HEK293 (cell line): Measurements from ENCODE around the gene SYNDIG1.
A peak's percentile ranks its signal among the peaks of the same experiment; 100 is the strongest.

ENCODE experiments used
- CTCF ChIA-PET: fragments of 350-600 bp; formaldehyde crosslinking; extraction: SDS; loops from one replicate; lab custom pipeline; 2021; ENCODE audit warnings: antibody characterized with exemption; lab: Yijun Ruan, JAX
- POLR2A ChIA-PET: fragments of 300-600 bp; formaldehyde crosslinking; extraction: SDS; loops from one replicate; lab custom pipeline; 2020; ENCODE audit warnings: antibody characterized with exemption, inconsistent platforms; lab: Yijun Ruan, JAX
- H3K27ac ChIP-seq: fragments of 200-500 bp; sonication (Bioruptor generic); 2 replicates; pipeline ENCODE4 v1.5.1; 2014; ENCODE audit warnings: low read depth, low read length, control low read depth, inconsistent platforms; ENCODE audit errors: extremely low read depth
- H3K36me3 ChIP-seq, 2 experiments: fragments of 200-500 bp in 1 of 2; sonication (Bioruptor generic) in 1 of 2; 1 replicate in 1 of 2; 2 replicates in 1 of 2; pipeline ENCODE4 v1.5.1; 2014 to 2017; ENCODE audit warnings: inconsistent platforms in 2 of 2, low read length in 2 of 2; ENCODE audit not compliant: control insufficient read depth in 2 of 2, insufficient read depth in 1 of 2
- H3K4me1 ChIP-seq: fragments of 200-500 bp; sonication (Bioruptor generic); 2 replicates; pipeline ENCODE4 v1.5.1; 2014; ENCODE audit warnings: mild to moderate bottlenecking, low read length, inconsistent platforms; ENCODE audit not compliant: control insufficient read depth, insufficient read depth
- H3K4me3 ChIP-seq: 2 replicates; pipeline ENCODE4 v1.5.1; 2011; ENCODE audit warnings: low read depth, mild to moderate bottlenecking, control low read depth, low read length, moderate library complexity
- H3K9me3 ChIP-seq: fragments of 200-500 bp; sonication (Bioruptor generic); 2 replicates; pipeline ENCODE4 v1.5.1; 2014; ENCODE audit warnings: low read depth, low read length, inconsistent platforms; ENCODE audit not compliant: control insufficient read depth, insufficient read depth
- GLI4 ChIP-seq: fragments of 450-650 bp; formaldehyde crosslinking; IDR thresholded peaks from 2 replicates; pipeline ENCODE4 v1.5.1; 2016; ENCODE audit warnings: missing biosample characterization, missing genetic modification characterization
- GLIS1 ChIP-seq: fragments of 450-650 bp; formaldehyde crosslinking; IDR thresholded peaks from 2 replicates; pipeline ENCODE4 v1.5.1; 2016; ENCODE audit warnings: missing biosample characterization, missing genetic modification characterization
- HOXD13 ChIP-seq: sonication (generic); formaldehyde crosslinking; IDR thresholded peaks from 2 replicates; pipeline ENCODE4 v1.8.0; 2022; ENCODE audit warnings: missing genetic modification reagents, borderline replicate concordance
- MZF1 ChIP-seq: fragments of 450-650 bp; formaldehyde crosslinking; IDR thresholded peaks from 2 replicates; pipeline ENCODE4 v1.5.1; 2017; ENCODE audit warnings: missing biosample characterization, missing genetic modification characterization, borderline replicate concordance
- OVOL3 ChIP-seq: fragments of 450-650 bp; formaldehyde crosslinking; IDR thresholded peaks from 2 replicates; pipeline ENCODE4 v1.5.1; 2016; ENCODE audit warnings: missing biosample characterization, missing genetic modification characterization
- SCRT1 ChIP-seq: fragments of 450-650 bp; formaldehyde crosslinking; IDR thresholded peaks from 2 replicates; pipeline ENCODE4 v1.5.1; 2016; ENCODE audit warnings: missing biosample characterization, missing genetic modification characterization, borderline replicate concordance
- SCRT2 ChIP-seq: fragments of 450-650 bp; formaldehyde crosslinking; IDR thresholded peaks from 2 replicates; pipeline ENCODE4 v1.5.1; 2016; ENCODE audit warnings: missing biosample characterization, missing genetic modification characterization
- ZBTB7A ChIP-seq: fragments of 450-650 bp; formaldehyde crosslinking; IDR thresholded peaks from 2 replicates; pipeline ENCODE4 v1.5.1; 2016; ENCODE audit warnings: low read depth, missing biosample characterization, missing genetic modification characterization
- ZNF10 ChIP-seq: fragments of 450-650 bp; formaldehyde crosslinking; IDR thresholded peaks from 2 replicates; pipeline ENCODE4 v1.5.1; 2017; ENCODE audit warnings: missing biosample characterization, missing genetic modification characterization
- ZNF114 ChIP-seq: fragments of 450-650 bp; formaldehyde crosslinking; IDR thresholded peaks from 2 replicates; pipeline ENCODE4 v1.5.0; 2017; ENCODE audit warnings: missing biosample characterization, missing genetic modification characterization
- ZNF132 ChIP-seq: fragments of 450-650 bp; formaldehyde crosslinking; IDR thresholded peaks from 2 replicates; pipeline ENCODE4 v1.5.1; 2017; ENCODE audit warnings: missing biosample characterization, missing genetic modification characterization, borderline replicate concordance
- ZNF239 ChIP-seq: fragments of 450-650 bp; formaldehyde crosslinking; IDR thresholded peaks from 2 replicates; pipeline ENCODE4 v1.5.1; 2016; ENCODE audit warnings: missing biosample characterization, missing genetic modification characterization
- ZNF416 ChIP-seq: fragments of 450-650 bp; formaldehyde crosslinking; IDR thresholded peaks from 2 replicates; pipeline ENCODE4 v1.5.1; 2016; ENCODE audit warnings: missing biosample characterization, missing genetic modification characterization
- ZNF561 ChIP-seq: fragments of 450-650 bp; IDR thresholded peaks from 2 replicates; pipeline ENCODE4 v1.5.1; 2018; ENCODE audit warnings: missing biosample characterization, missing genetic modification characterization, borderline replicate concordance
- ZNF585B ChIP-seq: fragments of 450-650 bp; formaldehyde crosslinking; IDR thresholded peaks from 2 replicates; pipeline ENCODE4 v1.5.1; 2016; ENCODE audit warnings: missing biosample characterization, missing genetic modification characterization
- ZNF707 ChIP-seq: fragments of 450-650 bp; formaldehyde crosslinking; IDR thresholded peaks from 2 replicates; pipeline ENCODE4 v1.5.1; 2016; ENCODE audit warnings: missing biosample characterization, missing genetic modification characterization
- ZNF837 ChIP-seq: fragments of 450-650 bp; formaldehyde crosslinking; IDR thresholded peaks from 2 replicates; pipeline ENCODE4 v1.5.1; 2016; ENCODE audit warnings: missing biosample characterization, missing genetic modification characterization
- ZNF843 ChIP-seq: fragments of 450-650 bp; formaldehyde crosslinking; IDR thresholded peaks from 2 replicates; pipeline ENCODE4 v1.5.1; 2016; ENCODE audit warnings: missing biosample characterization, missing genetic modification characterization
- ZSCAN30 ChIP-seq: fragments of 450-650 bp; IDR thresholded peaks from 2 replicates; pipeline ENCODE4 v1.5.1; 2018; ENCODE audit warnings: missing biosample characterization, mild to moderate bottlenecking, missing genetic modification characterization, moderate library complexity
- TF ChIP-seq, protein P1 (sequence below): fragments of 450-650 bp; formaldehyde crosslinking; IDR thresholded peaks from 2 replicates; pipeline ENCODE4 v1.5.1; 2016; ENCODE audit warnings: missing biosample characterization, missing genetic modification characterization
- TF ChIP-seq, protein P2 (sequence below): fragments of 450-650 bp; formaldehyde crosslinking; IDR thresholded peaks from 2 replicates; pipeline ENCODE4 v1.5.1; 2017; ENCODE audit warnings: missing biosample characterization, missing genetic modification characterization

SYNDIG1 gene

GRCh38 chr20:24444526-24445190 is 24.8 kb upstream of the SYNDIG1 start (continued):
- TF ChIP-seq, protein P1, sequence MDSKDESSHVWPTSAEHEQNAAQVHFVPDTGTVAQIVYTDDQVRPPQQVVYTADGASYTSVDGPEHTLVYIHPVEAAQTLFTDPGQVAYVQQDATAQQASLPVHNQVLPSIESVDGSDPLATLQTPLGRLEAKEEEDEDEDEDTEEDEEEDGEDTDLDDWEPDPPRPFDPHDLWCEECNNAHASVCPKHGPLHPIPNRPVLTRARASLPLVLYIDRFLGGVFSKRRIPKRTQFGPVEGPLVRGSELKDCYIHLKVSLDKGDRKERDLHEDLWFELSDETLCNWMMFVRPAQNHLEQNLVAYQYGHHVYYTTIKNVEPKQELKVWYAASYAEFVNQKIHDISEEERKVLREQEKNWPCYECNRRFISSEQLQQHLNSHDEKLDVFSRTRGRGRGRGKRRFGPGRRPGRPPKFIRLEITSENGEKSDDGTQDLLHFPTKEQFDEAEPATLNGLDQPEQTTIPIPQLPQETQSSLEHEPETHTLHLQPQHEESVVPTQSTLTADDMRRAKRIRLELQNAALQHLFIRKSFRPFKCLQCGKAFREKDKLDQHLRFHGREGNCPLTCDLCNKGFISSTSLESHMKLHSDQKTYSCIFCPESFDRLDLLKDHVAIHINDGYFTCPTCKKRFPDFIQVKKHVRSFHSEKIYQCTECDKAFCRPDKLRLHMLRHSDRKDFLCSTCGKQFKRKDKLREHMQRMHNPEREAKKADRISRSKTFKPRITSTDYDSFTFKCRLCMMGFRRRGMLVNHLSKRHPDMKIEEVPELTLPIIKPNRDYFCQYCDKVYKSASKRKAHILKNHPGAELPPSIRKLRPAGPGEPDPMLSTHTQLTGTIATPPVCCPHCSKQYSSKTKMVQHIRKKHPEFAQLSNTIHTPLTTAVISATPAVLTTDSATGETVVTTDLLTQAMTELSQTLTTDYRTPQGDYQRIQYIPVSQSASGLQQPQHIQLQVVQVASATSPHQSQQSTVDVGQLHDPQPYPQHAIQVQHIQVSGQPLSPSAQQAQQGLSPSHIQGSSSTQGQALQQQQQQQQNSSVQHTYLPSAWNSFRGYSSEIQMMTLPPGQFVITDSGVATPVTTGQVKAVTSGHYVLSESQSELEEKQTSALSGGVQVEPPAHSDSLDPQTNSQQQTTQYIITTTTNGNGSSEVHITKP, result no peak
- TF ChIP-seq SCRT2 (tag by site-specific recombination) (peak; percentile 70), SCRT1 (0 out of 2 replicates have a peak, but pooled peaks have one; percentile 35)
- TF ChIP-seq, all 188 proteins: peak for 2

DNA sequence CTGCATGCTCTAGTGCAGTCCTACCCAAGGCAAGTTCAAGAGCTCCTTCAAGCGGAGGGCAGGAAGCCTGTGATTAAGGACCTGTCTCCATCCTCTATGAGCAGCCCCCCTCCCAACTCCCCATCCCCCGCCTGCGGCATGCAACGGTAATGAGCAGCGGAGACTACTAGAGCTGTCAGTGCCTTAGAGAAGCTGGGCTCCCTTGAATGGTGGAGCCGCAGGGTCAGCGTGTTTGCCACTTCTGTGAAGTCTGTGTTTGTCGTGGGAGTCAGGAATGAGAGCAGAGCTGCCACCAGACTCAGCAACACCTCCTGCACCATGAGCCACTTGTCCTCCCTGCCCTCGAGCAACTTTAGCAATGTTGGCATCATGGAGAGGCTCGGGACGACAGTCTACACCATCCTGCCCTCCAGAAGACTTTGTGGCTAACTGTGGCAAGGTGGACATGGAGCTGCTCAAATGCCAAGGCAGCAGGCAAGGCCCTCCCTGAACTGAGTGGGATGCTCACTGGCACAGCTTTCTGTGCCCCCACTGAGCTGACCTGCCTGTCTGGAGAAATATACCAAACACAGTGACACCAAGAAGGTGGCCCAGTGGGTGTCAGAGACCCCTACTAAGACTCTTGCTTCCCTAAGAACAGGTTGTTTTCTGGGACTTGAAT is 23.8 kb upstream of the SYNDIG1 start:
- ChIA-PET CTCF (no interaction called here), POLR2A (no interaction called here)
- H3K27ac ChIP-seq, result no peak overlapping the region
- no peaks in the 10 kb centered on the region for H3K9me3 ChIP-seq
- no peak overlapping the region for H3K4me3 ChIP-seq
- TF ChIP-seq ZNF585B, result no peak
- no peak for TF ChIP-seq MZF1 (tag by site-specific recombination)
- TF ChIP-seq ZNF561 (tag by site-specific recombination), result no peak
- TF ChIP-seq ZSCAN30 (tag by site-specific recombination), result no peak
- TF ChIP-seq HOXD13 (CRISPR knock-in tag), result no peak
- no peaks in the 10 kb centered on the region for H3K36me3 ChIP-seq
- no peaks in the 10 kb centered on the region for H3K4me1 ChIP-seq

GRCh38 chr20:24446811-24447210 is 22.6 kb upstream of the SYNDIG1 start:
- H3K9me3 ChIP-seq, result no peaks in the 10 kb centered on the region
- H3K4me1 ChIP-seq, result no peaks in the 10 kb centered on the region
- H3K27ac ChIP-seq, result no peak overlapping the region
- ChIA-PET CTCF (no interaction called here), POLR2A (no interaction called here)
- no peaks in the 10 kb centered on the region for H3K36me3 ChIP-seq
- TF ChIP-seq GLIS1 (tag by site-specific recombination), result peak; percentile 31; the same call in 1 of the 2 replicates
- TF ChIP-seq ZNF843 (tag by site-specific recombination), result no peak
- H3K4me3 ChIP-seq, result no peak overlapping the region

DNA sequence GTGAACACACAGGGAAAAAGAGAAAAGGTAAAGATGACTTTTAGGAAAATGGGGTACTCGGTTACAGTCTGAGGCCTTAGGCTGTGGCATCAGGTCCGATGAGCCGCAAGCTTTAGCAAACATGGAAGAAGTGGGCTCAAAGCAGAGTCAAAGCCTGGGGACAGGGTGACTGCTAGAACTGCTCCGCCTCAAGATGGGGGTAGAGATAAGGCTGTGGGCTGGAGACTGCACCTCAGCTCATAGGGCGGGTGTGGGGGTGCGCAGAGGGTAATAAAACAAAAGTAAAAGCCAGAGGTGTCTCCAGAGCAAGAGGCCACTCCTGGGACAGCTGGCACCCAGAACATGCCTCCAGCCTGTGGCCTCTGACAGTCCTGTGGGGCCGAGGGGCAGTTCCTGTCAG is 21.3 kb upstream of the SYNDIG1 start:
- no peaks in the 10 kb centered on the region for H3K9me3 ChIP-seq
- no peaks in the 10 kb centered on the region for H3K4me1 ChIP-seq
- H3K27ac ChIP-seq, result no peak overlapping the region
- H3K4me3 ChIP-seq, result no peak overlapping the region
- CTCF ChIA-PET, result interaction anchor here (0.6 kb wide), 1 partner anchor 127 kb away, joined by 3 read pairs; no protein-coding TSS in a partner anchor
- POLR2A ChIA-PET, result no interaction called here
- no peaks in the 10 kb centered on the region for H3K36me3 ChIP-seq
- TF ChIP-seq OVOL3 (tag by site-specific recombination), result no peak
- no peak for TF ChIP-seq ZNF837 (tag by site-specific recombination)
- TF ChIP-seq GLI4 (tag by site-specific recombination), result no peak
- no peak for TF ChIP-seq ZSCAN30 (tag by site-specific recombination)
- no peak for TF ChIP-seq ZNF239 (tag by site-specific recombination)
- TF ChIP-seq, protein P2, sequence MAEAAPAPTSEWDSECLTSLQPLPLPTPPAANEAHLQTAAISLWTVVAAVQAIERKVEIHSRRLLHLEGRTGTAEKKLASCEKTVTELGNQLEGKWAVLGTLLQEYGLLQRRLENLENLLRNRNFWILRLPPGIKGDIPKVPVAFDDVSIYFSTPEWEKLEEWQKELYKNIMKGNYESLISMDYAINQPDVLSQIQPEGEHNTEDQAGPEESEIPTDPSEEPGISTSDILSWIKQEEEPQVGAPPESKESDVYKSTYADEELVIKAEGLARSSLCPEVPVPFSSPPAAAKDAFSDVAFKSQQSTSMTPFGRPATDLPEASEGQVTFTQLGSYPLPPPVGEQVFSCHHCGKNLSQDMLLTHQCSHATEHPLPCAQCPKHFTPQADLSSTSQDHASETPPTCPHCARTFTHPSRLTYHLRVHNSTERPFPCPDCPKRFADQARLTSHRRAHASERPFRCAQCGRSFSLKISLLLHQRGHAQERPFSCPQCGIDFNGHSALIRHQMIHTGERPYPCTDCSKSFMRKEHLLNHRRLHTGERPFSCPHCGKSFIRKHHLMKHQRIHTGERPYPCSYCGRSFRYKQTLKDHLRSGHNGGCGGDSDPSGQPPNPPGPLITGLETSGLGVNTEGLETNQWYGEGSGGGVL (tag by site-specific recombination), result no peak
- TF ChIP-seq ZNF10 (tag by site-specific recombination), result no peak
- no peak for TF ChIP-seq ZBTB7A (tag by site-specific recombination)
- TF ChIP-seq ZNF416, result no peak
- no peak for TF ChIP-seq ZNF707
- TF ChIP-seq ZNF114 (tag by site-specific recombination), result no peak
- no peak for TF ChIP-seq ZNF132 (tag by site-specific recombination)
